Adrenal gland (tissue), 5 donors: ENCODE data around the gene CIC.

Source experiments
- CTCF ChIP-seq, 6 experiments: fragments of 450-650 bp in 4 of 6; fragments of 200-600 bp in 2 of 6; sonication (generic) in 1 of 6; IDR thresholded peaks; 1 replicate in 5 of 6; 2 replicates in 1 of 6; pipeline versions ENCODE4 v1.5.1 to v1.8.0; 2016 to 2021; ENCODE audit warnings: antibody characterized with exemption in 6 of 6, mild to moderate bottlenecking in 2 of 6, moderate library complexity in 1 of 6
- POLR2A ChIP-seq, 2 donors: fragments of 450-650 bp; IDR thresholded peaks; one replicate each; pipeline ENCODE4 v1.6.1; 2017; ENCODE audit warnings: antibody characterized with exemption in 2 of 2, mild to moderate bottlenecking in 2 of 2, moderate library complexity in 1 of 2
- donor health status: DM: no; HTN: no; CAD: no.

GRCh38 chr19:42275517-42275916 is 6.5 kb downstream of the CIC start:
- TF ChIP-seq POLR2A (IDR thresholded peaks at IDR 0.05) (no peak), CTCF (IDR thresholded peaks at IDR 0.05) (no peak)
